DOHH2 (cell line): ENCODE results near the gene LRP2BP.
"Not testable (repeated sequence)": the region's sequence is repeated elsewhere in the genome, so short reads cannot be mapped to it uniquely, and the experiment has no call there.

ENCODE experiments used
- H3F3A ChIP-seq: fragments of 200-600 bp; sonication (generic), shearing (Covaris generic); 2 replicates; pipeline ENCODE4 v1.6.0; 2016; ENCODE audit warnings: antibody characterized with exemption, mild to moderate bottlenecking; ENCODE audit not compliant: control insufficient read depth, insufficient read depth
- H3K27ac ChIP-seq: fragments of 200-600 bp; sonication (generic); 2 replicates; pipeline ENCODE4 v1.5.1; 2014; ENCODE audit warnings: low read depth, mild to moderate bottlenecking, low read length, moderate library complexity
- H3K27me3 ChIP-seq: fragments of 200-600 bp; sonication (generic); 2 replicates; pipeline ENCODE4 v1.6.1; 2014; ENCODE audit warnings: mild to moderate bottlenecking, low read length, mixed read lengths; ENCODE audit not compliant: control insufficient read depth
- H3K36me3 ChIP-seq: fragments of 200-600 bp; sonication (generic); 2 replicates; pipeline ENCODE4 v1.6.1; 2014; ENCODE audit warnings: mild to moderate bottlenecking, low read length, moderate library complexity, mixed read lengths; ENCODE audit not compliant: control insufficient read depth
- H3K4me1 ChIP-seq: fragments of 200-600 bp; sonication (generic); 2 replicates; pipeline ENCODE4 v1.6.1; 2014; ENCODE audit warnings: mild to moderate bottlenecking, low read length, mixed read lengths; ENCODE audit not compliant: control insufficient read depth
- H3K4me2 ChIP-seq: fragments of 200-600 bp; sonication (generic); 2 replicates; pipeline ENCODE4 v1.6.0; 2014; ENCODE audit warnings: mild to moderate bottlenecking, low read length, moderate library complexity
- H3K4me3 ChIP-seq: fragments of 200-600 bp; sonication (generic); 2 replicates; pipeline ENCODE4 v1.5.1; 2014; ENCODE audit warnings: mild to moderate bottlenecking, low read length, mixed read lengths
- H3K79me2 ChIP-seq: fragments of 200-600 bp; sonication (generic); 2 replicates; pipeline ENCODE4 v1.6.1; 2014; ENCODE audit warnings: mild to moderate bottlenecking, low read length, mixed read lengths; ENCODE audit not compliant: control insufficient read depth
- H3K9me2 ChIP-seq: fragments of 200-600 bp; sonication (generic); replicated peaks from 2 replicates; pipeline ENCODE4 v1.6.1; 2014; ENCODE audit warnings: mild to moderate bottlenecking, low read length, mixed read lengths; ENCODE audit not compliant: control insufficient read depth
- H3K9me3 ChIP-seq: fragments of 200-600 bp; sonication (generic); 2 replicates; pipeline ENCODE4 v1.6.1; 2014; ENCODE audit warnings: antibody characterized with exemption, low read length, mixed read lengths; ENCODE audit not compliant: control insufficient read depth, insufficient read depth
- H4K20me1 ChIP-seq: fragments of 200-600 bp; sonication (generic); 2 replicates; pipeline ENCODE4 v1.6.0; 2014; ENCODE audit warnings: low read depth, mild to moderate bottlenecking, antibody characterized with exemption, low read length, moderate library complexity; ENCODE audit not compliant: control insufficient read depth, insufficient read depth
- CTCF ChIP-seq: fragments of 200-600 bp; sonication (generic); IDR thresholded peaks from one replicate; pipeline ENCODE4 v1.5.1; 2014; ENCODE audit warnings: antibody characterized with exemption, mild to moderate bottlenecking, low read depth, low read length; ENCODE audit not compliant: poor library complexity, severe bottlenecking
- EZH2phosphoT487 ChIP-seq: fragments of 200-600 bp; sonication (generic); IDR thresholded peaks from 2 replicates; pipeline ENCODE4 v1.6.1; 2017; ENCODE audit warnings: borderline replicate concordance, mild to moderate bottlenecking, antibody characterized with exemption, low read length, moderate library complexity, mixed read lengths

LRP2BP gene

GRCh38 chr4:185322803-185323202 lies 72.9 kb downstream of the LRP2BP start:
- Histone ChIP-seq H3K9me2 (no peaks in the 10 kb centered on the region), H3F3A (no peaks in the 10 kb centered on the region), H3K27me3 (no peaks in the 10 kb centered on the region), H3K4me2 (no peak overlapping the region), H3K79me2 (no peaks in the 10 kb centered on the region), H3K4me1 (no peaks in the 10 kb centered on the region), H3K4me3 (no peak overlapping the region), H3K36me3 (peaks cover 38% of the 10 kb centered on the region), H3K27ac (no peak overlapping the region), H4K20me1 (no peaks in the 10 kb centered on the region), H3K9me3 (no peaks in the 10 kb centered on the region)
- TF ChIP-seq EZH2phosphoT487, result no peak
- TF ChIP-seq CTCF, result no peak

GRCh38 chr4:185318679-185319078 lies 77.0 kb downstream of the LRP2BP start:
- Histone ChIP-seq H3F3A (no peaks in the 10 kb centered on the region), H3K27ac (no peak overlapping the region), H3K4me2 (no peak overlapping the region), H3K9me2 (no peaks in the 10 kb centered on the region), H3K79me2 (no peaks in the 10 kb centered on the region), H3K9me3 (no peaks in the 10 kb centered on the region), H3K4me3 (no peak overlapping the region), H4K20me1 (no peaks in the 10 kb centered on the region), H3K27me3 (no peaks in the 10 kb centered on the region), H3K4me1 (no peaks in the 10 kb centered on the region), H3K36me3 (peaks cover 61% of the 10 kb centered on the region)
- TF ChIP-seq EZH2phosphoT487, result no peak

- Histone ChIP-seq H3K79me2 (no peaks in the 10 kb centered on the region), H3F3A (no peaks in the 10 kb centered on the region), H3K4me2 (no peak overlapping the region), H3K36me3 (peaks cover 64% of the 10 kb centered on the region), H3K27ac (no peak overlapping the region), H3K4me3 (no peak overlapping the region), H3K27me3 (no peaks in the 10 kb centered on the region), H4K20me1 (no peaks in the 10 kb centered on the region), H3K9me3 (no peaks in the 10 kb centered on the region), H3K4me1 (no peaks in the 10 kb centered on the region), H3K9me2 (no peaks in the 10 kb centered on the region)
- TF ChIP-seq EZH2phosphoT487 (no peak), CTCF (no peak)
These were observed 77.8 kb downstream of the LRP2BP start for GRCh38 chr4:185317880-185318279.

- H4K20me1 ChIP-seq, H3K4me3 ChIP-seq, H3K9me2 ChIP-seq, H3K9me3 ChIP-seq, H3K27ac ChIP-seq, H3K27me3 ChIP-seq, H3K4me2 ChIP-seq, H3K79me2 ChIP-seq, H3K4me1 ChIP-seq, H3F3A ChIP-seq: not testable (repeated sequence)
- peaks cover 64% of the 10 kb centered on the region for H3K36me3 ChIP-seq
These were observed 78.3 kb downstream of the LRP2BP start for GRCh38 chr4:185317462-185317861.
